ENCODE measurements around the gene S1PR2.

The S1PR2 gene

GRCh38 chr19:10269333-10270179 is 38.4 kb upstream of the S1PR2 start:
- H3K27me3 ChIP-seq (replicated peaks; ENCODE audit: control insufficient read depth, insufficient read depth, low read length, poor library complexity, severe bottlenecking) = no peaks in the 10 kb centered on the region
- peaks cover 1% of the 10 kb centered on the region for H3K36me3 ChIP-seq (ENCODE audit: control insufficient read depth, insufficient read depth, low read length)
- H3K4me1 ChIP-seq (ENCODE audit: control insufficient read depth, insufficient read depth, low read length, poor library complexity, severe bottlenecking) = peaks cover 19% of the 10 kb centered on the region
- DNase-seq = peak; percentile 70 to 80 (median 74)
- H3K4me3 ChIP-seq (ENCODE audit: insufficient read depth, low read depth, low read length, poor library complexity, severe bottlenecking) = peak overlapping the region; percentile 72
- peak overlapping the region; percentile 77 for H3K27ac ChIP-seq (ENCODE audit: insufficient read depth, low read length, poor library complexity, severe bottlenecking)
- no peaks in the 10 kb centered on the region for H3K9me3 ChIP-seq (ENCODE audit: control insufficient read depth, low read length)

- H3K4me1 ChIP-seq (ENCODE audit: control insufficient read depth, insufficient read depth, low read length, poor library complexity, severe bottlenecking) = peaks cover 19% of the 10 kb centered on the region
- H3K27ac ChIP-seq (ENCODE audit: insufficient read depth, low read length, poor library complexity, severe bottlenecking) = no peak overlapping the region
- no peak overlapping the region for H3K4me3 ChIP-seq (ENCODE audit: insufficient read depth, low read depth, low read length, poor library complexity, severe bottlenecking)
- H3K9me3 ChIP-seq (ENCODE audit: control insufficient read depth, low read length) = no peaks in the 10 kb centered on the region
- no peaks in the 10 kb centered on the region for H3K27me3 ChIP-seq (replicated peaks; ENCODE audit: control insufficient read depth, insufficient read depth, low read length, poor library complexity, severe bottlenecking)
- DNase-seq = no peak
- no peaks in the 10 kb centered on the region for H3K36me3 ChIP-seq (ENCODE audit: control insufficient read depth, insufficient read depth, low read length)
These were observed 36.9 kb upstream of the S1PR2 start for GRCh38 chr19:10268071-10268470.

GRCh38 chr19:10266706-10267105 is 35.6 kb upstream of the S1PR2 start:
- no peaks in the 10 kb centered on the region for H3K9me3 ChIP-seq (ENCODE audit: control insufficient read depth, low read length)
- H3K27me3 ChIP-seq (replicated peaks; ENCODE audit: control insufficient read depth, insufficient read depth, low read length, poor library complexity, severe bottlenecking) = no peaks in the 10 kb centered on the region
- no peak for DNase-seq
- no peak overlapping the region for H3K27ac ChIP-seq (ENCODE audit: insufficient read depth, low read length, poor library complexity, severe bottlenecking)
- no peak overlapping the region for H3K4me3 ChIP-seq (ENCODE audit: insufficient read depth, low read depth, low read length, poor library complexity, severe bottlenecking)
- H3K4me1 ChIP-seq (ENCODE audit: control insufficient read depth, insufficient read depth, low read length, poor library complexity, severe bottlenecking) = peaks cover 19% of the 10 kb centered on the region
- H3K36me3 ChIP-seq (ENCODE audit: control insufficient read depth, insufficient read depth, low read length) = no peaks in the 10 kb centered on the region

GRCh38 chr19:10262771-10263170 is 31.6 kb upstream of the S1PR2 start:
- peaks cover 11% of the 10 kb centered on the region for H3K36me3 ChIP-seq (ENCODE audit: control insufficient read depth, insufficient read depth, low read length)
- DNase-seq = no peak
- no peak overlapping the region for H3K4me3 ChIP-seq (ENCODE audit: insufficient read depth, low read depth, low read length, poor library complexity, severe bottlenecking)

DNA sequence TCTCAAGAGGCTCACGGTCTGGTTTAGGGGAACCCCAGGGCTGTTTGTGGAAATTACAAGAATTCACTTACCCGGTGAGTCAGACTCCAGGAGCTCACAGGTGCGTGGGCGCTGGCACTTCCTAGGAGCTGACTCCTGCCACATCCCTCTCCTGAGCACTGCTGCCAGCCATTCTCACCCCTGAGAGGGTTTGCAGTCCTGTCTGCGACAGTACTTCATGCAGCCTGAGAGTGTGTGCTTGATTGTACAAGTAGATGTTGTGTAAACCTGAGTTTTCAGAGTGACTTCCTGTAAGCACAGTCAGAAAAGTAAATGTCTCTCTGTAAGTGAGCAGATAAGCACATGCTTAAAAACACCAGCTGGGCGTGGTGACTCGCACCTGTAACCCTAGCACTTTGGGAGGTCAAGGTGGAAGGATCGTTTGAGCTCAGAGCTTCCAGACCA is 29.0 kb upstream of the S1PR2 start:
- Histone ChIP-seq H3K27me3 (replicated peaks; ENCODE audit: control insufficient read depth, insufficient read depth, low read length, poor library complexity, severe bottlenecking) (no peaks in the 10 kb centered on the region), H3K4me3 (ENCODE audit: insufficient read depth, low read depth, low read length, poor library complexity, severe bottlenecking) (no peak overlapping the region), H3K4me1 (ENCODE audit: control insufficient read depth, insufficient read depth, low read length, poor library complexity, severe bottlenecking) (peaks cover 8% of the 10 kb centered on the region), H3K9me3 (ENCODE audit: control insufficient read depth, low read length) (no peaks in the 10 kb centered on the region), H3K27ac (ENCODE audit: insufficient read depth, low read length, poor library complexity, severe bottlenecking) (no peak overlapping the region), H3K36me3 (ENCODE audit: control insufficient read depth, insufficient read depth, low read length) (peaks cover 22% of the 10 kb centered on the region)
- DNase-seq = no peak

More at GRCh38 chr19:10262771-10263170, 31.6 kb upstream of the S1PR2 start:
- no peaks in the 10 kb centered on the region for H3K27me3 ChIP-seq (replicated peaks; ENCODE audit: control insufficient read depth, insufficient read depth, low read length, poor library complexity, severe bottlenecking)
- peaks cover 8% of the 10 kb centered on the region for H3K4me1 ChIP-seq (ENCODE audit: control insufficient read depth, insufficient read depth, low read length, poor library complexity, severe bottlenecking)
- H3K27ac ChIP-seq (ENCODE audit: insufficient read depth, low read length, poor library complexity, severe bottlenecking) = no peak overlapping the region
- H3K9me3 ChIP-seq (ENCODE audit: control insufficient read depth, low read length) = no peaks in the 10 kb centered on the region

- Histone ChIP-seq H3K27me3 (replicated peaks; ENCODE audit: control insufficient read depth, insufficient read depth, low read length, poor library complexity, severe bottlenecking) (no peaks in the 10 kb centered on the region), H3K27ac (ENCODE audit: insufficient read depth, low read length, poor library complexity, severe bottlenecking) (no peak overlapping the region), H3K9me3 (ENCODE audit: control insufficient read depth, low read length) (no peaks in the 10 kb centered on the region), H3K4me3 (ENCODE audit: insufficient read depth, low read depth, low read length, poor library complexity, severe bottlenecking) (no peak overlapping the region), H3K36me3 (ENCODE audit: control insufficient read depth, insufficient read depth, low read length) (peaks cover 29% of the 10 kb centered on the region), H3K4me1 (ENCODE audit: control insufficient read depth, insufficient read depth, low read length, poor library complexity, severe bottlenecking) (peaks cover 8% of the 10 kb centered on the region)
- DNase-seq = peak; percentile 75 to 83 (median 75)
These were observed 28.2 kb upstream of the S1PR2 start for GRCh38 chr19:10259162-10259905.

- H3K27ac ChIP-seq (ENCODE audit: insufficient read depth, low read length, poor library complexity, severe bottlenecking) = no peak overlapping the region
- H3K4me1 ChIP-seq (ENCODE audit: control insufficient read depth, insufficient read depth, low read length, poor library complexity, severe bottlenecking) = peaks cover 8% of the 10 kb centered on the region
- no peaks in the 10 kb centered on the region for H3K9me3 ChIP-seq (ENCODE audit: control insufficient read depth, low read length)
- H3K4me3 ChIP-seq (ENCODE audit: insufficient read depth, low read depth, low read length, poor library complexity, severe bottlenecking) = no peak overlapping the region
- H3K36me3 ChIP-seq (ENCODE audit: control insufficient read depth, insufficient read depth, low read length) = peaks cover 29% of the 10 kb centered on the region
- H3K27me3 ChIP-seq (replicated peaks; ENCODE audit: control insufficient read depth, insufficient read depth, low read length, poor library complexity, severe bottlenecking) = no peaks in the 10 kb centered on the region
- DNase-seq = no peak
These were observed 27.1 kb upstream of the S1PR2 start for GRCh38 chr19:10258080-10258710.

DNA sequence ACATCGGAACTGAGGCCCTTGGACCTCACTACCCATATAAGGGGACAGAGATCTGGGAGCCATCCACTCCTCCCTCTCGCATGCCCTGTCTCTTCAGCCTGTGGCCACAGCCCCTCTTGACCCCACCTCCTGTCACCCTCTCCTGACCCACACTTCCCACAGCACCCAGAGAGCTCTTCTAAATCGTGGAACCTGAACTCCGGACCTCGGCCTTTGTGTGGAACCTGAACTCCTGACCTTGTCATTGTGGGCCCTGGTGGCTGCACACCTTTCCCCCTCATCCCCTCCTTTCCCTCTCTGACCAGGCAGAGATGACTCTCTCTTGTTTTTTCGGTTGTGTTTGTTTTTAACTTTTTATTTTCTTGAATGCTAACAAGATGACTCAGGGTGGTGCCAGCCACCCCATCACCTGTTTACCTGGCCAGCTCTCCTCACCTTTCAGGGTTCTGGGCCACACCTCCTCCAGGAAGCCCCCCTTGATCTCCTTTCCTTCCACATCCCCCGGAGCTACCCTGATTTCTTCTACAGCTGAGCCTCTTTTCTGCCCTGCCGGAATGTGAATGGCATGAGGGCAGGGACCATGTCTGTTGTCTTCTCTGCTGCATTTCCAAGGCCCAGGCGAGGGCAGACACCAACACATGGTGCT is 26.0 kb upstream of the S1PR2 start:
- Histone ChIP-seq H3K4me3 (ENCODE audit: insufficient read depth, low read depth, low read length, poor library complexity, severe bottlenecking) (no peak overlapping the region), H3K36me3 (ENCODE audit: control insufficient read depth, insufficient read depth, low read length) (peaks cover 29% of the 10 kb centered on the region), H3K9me3 (ENCODE audit: control insufficient read depth, low read length) (no peaks in the 10 kb centered on the region), H3K27ac (ENCODE audit: insufficient read depth, low read length, poor library complexity, severe bottlenecking) (no peak overlapping the region), H3K27me3 (replicated peaks; ENCODE audit: control insufficient read depth, insufficient read depth, low read length, poor library complexity, severe bottlenecking) (no peaks in the 10 kb centered on the region), H3K4me1 (ENCODE audit: control insufficient read depth, insufficient read depth, low read length, poor library complexity, severe bottlenecking) (peaks cover 16% of the 10 kb centered on the region)
- no peak for DNase-seq

DNA sequence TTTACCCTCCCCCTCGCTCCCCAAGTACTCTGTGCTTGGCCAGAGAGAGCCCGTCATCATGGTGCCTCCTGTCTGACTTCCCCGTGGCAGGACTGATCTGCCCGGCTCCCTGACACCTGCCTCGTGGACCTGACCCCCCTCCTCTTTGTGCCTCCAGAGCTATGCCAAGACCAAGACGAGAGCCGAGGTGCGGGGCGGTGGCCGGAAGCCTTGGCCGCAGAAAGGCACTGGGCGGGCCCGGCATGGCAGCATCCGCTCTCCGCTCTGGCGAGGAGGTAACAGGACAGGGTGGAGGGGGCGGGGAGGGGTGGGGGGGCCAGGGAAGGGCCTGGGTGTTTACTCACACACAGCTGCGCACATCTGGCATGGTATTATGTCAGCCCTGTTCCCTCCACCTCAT is 25.4 kb upstream of the S1PR2 start:
- peaks cover 29% of the 10 kb centered on the region for H3K36me3 ChIP-seq (ENCODE audit: control insufficient read depth, insufficient read depth, low read length)

More for the DNA sequence above, 25.4 kb upstream of the S1PR2 start:
- DNase-seq = no peak
- Histone ChIP-seq H3K27ac (ENCODE audit: insufficient read depth, low read length, poor library complexity, severe bottlenecking) (no peak overlapping the region), H3K4me3 (ENCODE audit: insufficient read depth, low read depth, low read length, poor library complexity, severe bottlenecking) (no peak overlapping the region), H3K9me3 (ENCODE audit: control insufficient read depth, low read length) (no peaks in the 10 kb centered on the region), H3K27me3 (replicated peaks; ENCODE audit: control insufficient read depth, insufficient read depth, low read length, poor library complexity, severe bottlenecking) (no peaks in the 10 kb centered on the region), H3K4me1 (ENCODE audit: control insufficient read depth, insufficient read depth, low read length, poor library complexity, severe bottlenecking) (peaks cover 16% of the 10 kb centered on the region)
